SK-N-SH treated with all-trans-retinoic acid at 6 μM for 48 hours (cell line): ENCODE results near the gene GLI3.

Source experiments
- ATAC-seq: fragments of 200-7000 bp; cut with Tn5 transposase; 3 replicates; pipeline ENCODE4 v1.9.1; 2020; ENCODE audit warnings: mild to moderate bottlenecking, moderate library complexity
- ARNTL ChIP-seq: fragments of 450-650 bp; formaldehyde crosslinking; IDR thresholded peaks from 2 replicates; pipeline ENCODE4 v1.5.0; 2020; ENCODE audit warnings: low read depth, mild to moderate bottlenecking, moderate library complexity, borderline replicate concordance
- BACH2 ChIP-seq: fragments of 250-450 bp; sonication (Bioruptor Pico); IDR thresholded peaks from 2 replicates; pipeline ENCODE4 v1.9.0; 2021; ENCODE audit warnings: mild to moderate bottlenecking, borderline replicate concordance
- CREB5 ChIP-seq: fragments of 250-450 bp; sonication (Bioruptor Pico); IDR thresholded peaks from 2 replicates; pipeline ENCODE4 v1.5.1; 2020; ENCODE audit warnings: low read depth, mild to moderate bottlenecking, moderate library complexity
- CSDC2 ChIP-seq: fragments of 250-450 bp; sonication (Bioruptor Pico); IDR thresholded peaks from 2 replicates; pipeline ENCODE4 v1.5.0; 2020; ENCODE audit warnings: mild to moderate bottlenecking, moderate library complexity
- CSRNP3 ChIP-seq: fragments of 250-450 bp; sonication (Bioruptor Pico); IDR thresholded peaks from 2 replicates; pipeline ENCODE4 v1.5.1; 2021; ENCODE audit warnings: mild to moderate bottlenecking, moderate library complexity
- ESRRG ChIP-seq: fragments of 250-450 bp; sonication (Bioruptor Pico); IDR thresholded peaks from 2 replicates; pipeline ENCODE4 v1.6.1; 2021; ENCODE audit warnings: mild to moderate bottlenecking
- GLIS3 ChIP-seq: fragments of 250-450 bp; sonication (Bioruptor Pico); IDR thresholded peaks from 2 replicates; pipeline ENCODE4 v1.5.0; 2020; ENCODE audit warnings: mild to moderate bottlenecking, moderate library complexity
- ISL1 ChIP-seq: fragments of 250-450 bp; sonication (Bioruptor Pico); IDR thresholded peaks from 2 replicates; pipeline ENCODE4 v2.1.2; 2022; ENCODE audit warnings: mild to moderate bottlenecking, moderate library complexity
- OSR1 ChIP-seq: fragments of 250-450 bp; sonication (Bioruptor Pico); IDR thresholded peaks from 2 replicates; pipeline ENCODE4 v1.8.0; 2022; ENCODE audit warnings: moderate library complexity, mild to moderate bottlenecking, inconsistent platforms
- PATZ1 ChIP-seq: fragments of 250-450 bp; sonication (Bioruptor Pico); IDR thresholded peaks from 2 replicates; pipeline ENCODE4 v1.8.0; 2020; ENCODE audit warnings: mild to moderate bottlenecking, moderate library complexity, borderline replicate concordance
- POU6F1 ChIP-seq: fragments of 250-450 bp; sonication (Bioruptor Pico); IDR thresholded peaks from 2 replicates; pipeline ENCODE4 v1.8.0; 2021; ENCODE audit warnings: low read depth, mild to moderate bottlenecking, moderate library complexity, borderline replicate concordance
- PPARA ChIP-seq: fragments of 250-450 bp; sonication (Bioruptor Pico); IDR thresholded peaks from 2 replicates; pipeline ENCODE4 v1.5.0; 2020; ENCODE audit warnings: mild to moderate bottlenecking, borderline replicate concordance
- RARB ChIP-seq: fragments of 250-450 bp; sonication (Bioruptor Pico); IDR thresholded peaks from 2 replicates; pipeline ENCODE4 v1.8.0; 2021; ENCODE audit warnings: mild to moderate bottlenecking, moderate library complexity
- SNAI2 ChIP-seq: fragments of 250-450 bp; sonication (Bioruptor Pico); IDR thresholded peaks from 2 replicates; pipeline ENCODE4 v1.5.0; 2020; ENCODE audit warnings: mild to moderate bottlenecking, moderate library complexity
- TCF4 ChIP-seq: fragments of 250-450 bp; sonication (Bioruptor Pico); IDR thresholded peaks from 2 replicates; pipeline ENCODE4 v1.8.0; 2021; ENCODE audit warnings: mild to moderate bottlenecking, moderate library complexity, borderline replicate concordance
- TSHZ2 ChIP-seq: fragments of 250-450 bp; sonication (Bioruptor Pico); IDR thresholded peaks from 2 replicates; pipeline ENCODE4 v1.5.0; 2020; ENCODE audit warnings: mild to moderate bottlenecking, moderate library complexity
- ZC3H10 ChIP-seq: fragments of 250-450 bp; sonication (Bioruptor Pico); IDR thresholded peaks from 2 replicates; pipeline ENCODE4 v1.5.1; 2021; ENCODE audit warnings: mild to moderate bottlenecking, moderate library complexity
- ZFP3 ChIP-seq: fragments of 250-450 bp; sonication (Bioruptor Pico); IDR thresholded peaks from 2 replicates; pipeline ENCODE4 v1.5.0; 2020; ENCODE audit warnings: mild to moderate bottlenecking, moderate library complexity
- ZFP30 ChIP-seq: fragments of 450-650 bp; formaldehyde crosslinking; IDR thresholded peaks from 2 replicates; pipeline ENCODE4 v1.5.0; 2022; ENCODE audit warnings: mild to moderate bottlenecking, moderate library complexity
- ZNF8 ChIP-seq: fragments of 450-650 bp; formaldehyde crosslinking; IDR thresholded peaks from 2 replicates; pipeline ENCODE4 v1.5.0; 2020; ENCODE audit warnings: mild to moderate bottlenecking, moderate library complexity

The GLI3 gene

GRCh38 chr7:42226354-42226941, 10.6 kb downstream of the GLI3 start:
- ATAC-seq, result no peak

GRCh38 chr7:42224391-42225003, 12.5 kb downstream of the GLI3 start:
- ATAC-seq, result no peak
- TF ChIP-seq ISL1 (CRISPR knock-in tag) (no peak), PPARA (no peak), ZNF8 (no peak), ZC3H10 (CRISPR knock-in tag) (no peak)

More at GRCh38 chr7:42226354-42226941, 10.6 kb downstream of the GLI3 start:
- TF ChIP-seq SNAI2 (no peak), RARB (CRISPR knock-in tag) (no peak), PATZ1 (no peak), CREB5 (no peak), ZFP30 (CRISPR knock-in tag) (no peak), CSDC2 (CRISPR knock-in tag) (no peak), ARNTL (CRISPR knock-in tag) (no peak), TSHZ2 (CRISPR knock-in tag) (no peak), PPARA (no peak), GLIS3 (CRISPR knock-in tag) (no peak), TCF4 (CRISPR knock-in tag) (no peak), OSR1 (CRISPR knock-in tag) (no peak), POU6F1 (CRISPR knock-in tag) (no peak), ZFP3 (CRISPR knock-in tag) (no peak), ESRRG (CRISPR knock-in tag) (no peak), ZC3H10 (CRISPR knock-in tag) (no peak), BACH2 (CRISPR knock-in tag) (no peak), ISL1 (CRISPR knock-in tag) (no peak)
- TF ChIP-seq, all 23 proteins: peak for 0

GRCh38 chr7:42222891-42223290, 14.1 kb downstream of the GLI3 start:
- TF ChIP-seq CSRNP3 (CRISPR knock-in tag), result no peak
- no peak for TF ChIP-seq BACH2 (CRISPR knock-in tag)
- TF ChIP-seq SNAI2, result no peak
- no peak for TF ChIP-seq ZFP3 (CRISPR knock-in tag)
- no peak for TF ChIP-seq ISL1 (CRISPR knock-in tag)
- no peak for TF ChIP-seq CREB5
- no peak for TF ChIP-seq ZFP30 (CRISPR knock-in tag)
- TF ChIP-seq POU6F1 (CRISPR knock-in tag), result no peak
- TF ChIP-seq, all 23 proteins: peak for 0
- no peak for ATAC-seq
